HepG2 (cell line): ENCODE results near the gene ARHGAP35. TPM values are rescaled to one million over a fixed set of nuclear protein-coding genes. Genes with fewer than 3 reads are reported as not detected.
A peak's percentile ranks its signal among the peaks of the same experiment; 100 is the strongest.

Experiments used
- CENPBD1 ChIP-seq: sonication (generic); formaldehyde crosslinking; IDR thresholded peaks from 2 replicates; pipeline ENCODE4 v1.8.0; 2022; ENCODE audit warnings: missing genetic modification reagents, low read depth, mild to moderate bottlenecking, borderline replicate concordance
- HMG20A ChIP-seq: IDR thresholded peaks from 2 replicates; pipeline ENCODE4 v1.6.1; 2016; ENCODE audit warnings: borderline replicate concordance
- JUND ChIP-seq: sonication (generic); formaldehyde crosslinking; IDR thresholded peaks from 2 replicates; pipeline ENCODE4 v1.8.0; 2022; ENCODE audit warnings: mild to moderate bottlenecking, missing genetic modification reagents
- NCOA1 ChIP-seq: sonication (generic); formaldehyde crosslinking; IDR thresholded peaks from 2 replicates; pipeline ENCODE4 v1.9.0; 2021; ENCODE audit warnings: missing genetic modification reagents
- NR3C1 ChIP-seq: sonication (generic); formaldehyde crosslinking; IDR thresholded peaks from 2 replicates; pipeline ENCODE4 v1.4.0; 2020; ENCODE audit warnings: missing genetic modification reagents
- SIN3B ChIP-seq: fragments of 150-350 bp; IDR thresholded peaks from 2 replicates; pipeline ENCODE4 v1.6.1; 2014; ENCODE audit warnings: low read length
- XRCC5 ChIP-seq: fragments of 200-400 bp; formaldehyde crosslinking; optimal IDR thresholded peaks from 2 replicates; pipeline ENCODE3; 2017; ENCODE audit warnings: mild to moderate bottlenecking, low read length
- YEATS2 ChIP-seq: sonication (generic); formaldehyde crosslinking; IDR thresholded peaks from 2 replicates; pipeline ENCODE4 v1.4.0; 2020; ENCODE audit warnings: missing genetic modification reagents, borderline replicate concordance
- ZNF160 ChIP-seq: sonication (generic); formaldehyde crosslinking; IDR thresholded peaks from 2 replicates; pipeline ENCODE4 v1.8.0; 2022; ENCODE audit warnings: mild to moderate bottlenecking, inconsistent platforms, missing genetic modification reagents
- ZNF501 ChIP-seq: sonication (generic); formaldehyde crosslinking; IDR thresholded peaks from 2 replicates; pipeline ENCODE4 v1.5.1; 2020; ENCODE audit warnings: mild to moderate bottlenecking, moderate library complexity, missing genetic modification reagents
- ZNF687 ChIP-seq: sonication (generic); formaldehyde crosslinking; IDR thresholded peaks from 2 replicates; pipeline ENCODE4 v1.5.1; 2020; ENCODE audit warnings: mild to moderate bottlenecking, missing genetic modification reagents, moderate library complexity
- polyA plus RNA-seq, 8 experiments: library from polyadenylated mRNA; depleted of rRNA in 3 of 8; stranded (reverse) in 7 of 8; unstranded in 1 of 8; fragments of >200 nt; fragmentation: Illumina TruSeq in 4 of 8; extraction: Trizol in 4 of 8; gene quantifications; 2 replicates each; pipeline versions ENCODE4 v1.2.1 to v1.2.3, GENCODE V29; 2011 to 2016; ENCODE audit warnings: low read depth in 4 of 8, missing spikeins in 1 of 8, mixed read lengths in 1 of 8; ENCODE audit not compliant: insufficient read depth in 1 of 8
- total RNA-seq, 5 experiments: library from RNA; depleted of rRNA; stranded (reverse); fragments of >200 nt; fragmentation: Illumina TruSeq; extraction: Trizol; gene quantifications; 2 replicates each; pipeline ENCODE4 v1.2.3, GENCODE V29; 2016; ENCODE audit warnings: low read depth in 1 of 5
- TF ChIP-seq, protein P1 (sequence below): sonication (generic); formaldehyde crosslinking; IDR thresholded peaks from 2 replicates; pipeline ENCODE4 v1.4.0; 2020; ENCODE audit warnings: mild to moderate bottlenecking, missing genetic modification reagents
- TF ChIP-seq, protein P2 (sequence below): sonication (generic); formaldehyde crosslinking; IDR thresholded peaks from 2 replicates; pipeline ENCODE4 v1.4.0; 2020; ENCODE audit warnings: missing genetic modification reagents, mild to moderate bottlenecking, borderline replicate concordance
- TF ChIP-seq, protein P3 (sequence below): sonication (generic); formaldehyde crosslinking; IDR thresholded peaks from 2 replicates; pipeline ENCODE4 v1.4.0; 2020; ENCODE audit warnings: missing genetic modification reagents, mild to moderate bottlenecking, borderline replicate concordance

The ARHGAP35 gene
- total and polyA plus RNA-seq, 2 of the 13 experiments (the other 11 are each of a cell fraction or from before 2014, with no cell fraction given) = 30.1 to 30.2 TPM

DNA sequence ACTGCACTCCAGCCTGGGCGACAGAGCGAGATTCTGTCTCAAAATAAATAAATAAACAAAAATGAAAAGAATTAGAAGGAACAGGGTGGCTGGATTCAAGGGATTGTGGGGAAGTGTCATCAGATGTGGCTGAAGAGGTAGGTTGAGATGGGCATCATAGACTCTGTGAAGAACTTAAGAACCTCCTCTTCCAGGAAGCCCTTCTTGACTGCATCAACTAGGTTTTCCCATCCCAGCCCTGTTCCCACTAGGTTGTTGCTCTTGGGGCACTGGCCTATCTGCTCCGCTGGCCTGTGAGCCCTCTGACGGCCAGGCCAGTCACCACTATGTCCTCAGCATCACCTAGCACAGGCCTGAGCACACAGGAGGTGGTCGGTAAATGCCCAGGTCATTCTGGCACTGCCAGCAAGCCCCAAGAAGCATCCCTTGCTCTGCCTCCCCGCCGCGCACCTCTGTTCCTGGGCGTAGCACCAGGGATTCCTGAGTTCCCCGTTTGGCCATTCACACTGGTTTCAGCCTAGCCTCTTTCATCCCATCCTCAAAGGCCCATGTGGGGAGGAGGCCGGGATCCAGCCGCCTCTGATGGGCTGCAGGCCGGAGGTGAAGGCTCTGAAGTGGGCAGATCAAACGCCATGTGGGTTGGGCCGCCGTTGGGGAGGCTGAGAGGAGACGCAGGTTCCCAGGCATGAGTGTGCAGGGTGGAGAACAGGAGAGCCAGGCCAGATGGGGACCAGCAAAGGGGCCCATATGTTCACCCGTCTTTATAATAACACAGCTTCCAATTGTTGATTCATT is 44.8 kb upstream of the ARHGAP35 start (continued):
- TF ChIP-seq ZNF687 (CRISPR knock-in tag) (peak; percentile 42), JUND (CRISPR knock-in tag) (no peak), CENPBD1 (CRISPR knock-in tag) (no peak), NR3C1 (CRISPR knock-in tag) (no peak), SIN3B (no peak), HMG20A (CRISPR knock-in tag) (peak; percentile 72; the same call in 1 of the 2 replicates), ZNF501 (CRISPR knock-in tag) (no peak), NCOA1 (CRISPR knock-in tag) (no peak), ZNF160 (no peak), XRCC5 (peak; percentile 50), YEATS2 (no peak)
- TF ChIP-seq, protein P1, sequence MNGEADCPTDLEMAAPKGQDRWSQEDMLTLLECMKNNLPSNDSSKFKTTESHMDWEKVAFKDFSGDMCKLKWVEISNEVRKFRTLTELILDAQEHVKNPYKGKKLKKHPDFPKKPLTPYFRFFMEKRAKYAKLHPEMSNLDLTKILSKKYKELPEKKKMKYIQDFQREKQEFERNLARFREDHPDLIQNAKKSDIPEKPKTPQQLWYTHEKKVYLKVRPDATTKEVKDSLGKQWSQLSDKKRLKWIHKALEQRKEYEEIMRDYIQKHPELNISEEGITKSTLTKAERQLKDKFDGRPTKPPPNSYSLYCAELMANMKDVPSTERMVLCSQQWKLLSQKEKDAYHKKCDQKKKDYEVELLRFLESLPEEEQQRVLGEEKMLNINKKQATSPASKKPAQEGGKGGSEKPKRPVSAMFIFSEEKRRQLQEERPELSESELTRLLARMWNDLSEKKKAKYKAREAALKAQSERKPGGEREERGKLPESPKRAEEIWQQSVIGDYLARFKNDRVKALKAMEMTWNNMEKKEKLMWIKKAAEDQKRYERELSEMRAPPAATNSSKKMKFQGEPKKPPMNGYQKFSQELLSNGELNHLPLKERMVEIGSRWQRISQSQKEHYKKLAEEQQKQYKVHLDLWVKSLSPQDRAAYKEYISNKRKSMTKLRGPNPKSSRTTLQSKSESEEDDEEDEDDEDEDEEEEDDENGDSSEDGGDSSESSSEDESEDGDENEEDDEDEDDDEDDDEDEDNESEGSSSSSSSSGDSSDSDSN = peak; percentile 49
- TF ChIP-seq, protein P2, sequence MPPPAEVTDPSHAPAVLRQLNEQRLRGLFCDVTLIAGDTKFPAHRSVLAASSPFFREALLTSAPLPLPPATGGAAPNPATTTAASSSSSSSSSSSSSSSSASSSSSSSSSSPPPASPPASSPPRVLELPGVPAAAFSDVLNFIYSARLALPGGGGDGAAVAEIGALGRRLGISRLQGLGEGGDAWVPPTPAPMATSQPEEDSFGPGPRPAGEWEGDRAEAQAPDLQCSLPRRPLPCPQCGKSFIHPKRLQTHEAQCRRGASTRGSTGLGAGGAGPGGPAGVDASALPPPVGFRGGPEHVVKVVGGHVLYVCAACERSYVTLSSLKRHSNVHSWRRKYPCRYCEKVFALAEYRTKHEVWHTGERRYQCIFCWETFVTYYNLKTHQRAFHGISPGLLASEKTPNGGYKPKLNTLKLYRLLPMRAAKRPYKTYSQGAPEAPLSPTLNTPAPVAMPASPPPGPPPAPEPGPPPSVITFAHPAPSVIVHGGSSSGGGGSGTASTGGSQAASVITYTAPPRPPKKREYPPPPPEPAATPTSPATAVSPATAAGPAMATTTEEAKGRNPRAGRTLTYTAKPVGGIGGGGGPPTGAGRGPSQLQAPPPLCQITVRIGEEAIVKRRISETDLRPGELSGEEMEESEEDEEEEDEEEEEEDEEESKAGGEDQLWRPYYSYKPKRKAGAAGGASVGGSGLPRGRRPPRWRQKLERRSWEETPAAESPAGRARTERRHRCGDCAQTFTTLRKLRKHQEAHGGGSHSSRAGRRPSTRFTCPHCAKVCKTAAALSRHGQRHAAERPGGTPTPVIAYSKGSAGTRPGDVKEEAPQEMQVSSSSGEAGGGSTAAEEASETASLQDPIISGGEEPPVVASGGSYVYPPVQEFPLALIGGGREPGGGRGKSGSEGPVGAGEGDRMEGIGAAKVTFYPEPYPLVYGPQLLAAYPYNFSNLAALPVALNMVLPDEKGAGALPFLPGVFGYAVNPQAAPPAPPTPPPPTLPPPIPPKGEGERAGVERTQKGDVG = no peak
- TF ChIP-seq, protein P3, sequence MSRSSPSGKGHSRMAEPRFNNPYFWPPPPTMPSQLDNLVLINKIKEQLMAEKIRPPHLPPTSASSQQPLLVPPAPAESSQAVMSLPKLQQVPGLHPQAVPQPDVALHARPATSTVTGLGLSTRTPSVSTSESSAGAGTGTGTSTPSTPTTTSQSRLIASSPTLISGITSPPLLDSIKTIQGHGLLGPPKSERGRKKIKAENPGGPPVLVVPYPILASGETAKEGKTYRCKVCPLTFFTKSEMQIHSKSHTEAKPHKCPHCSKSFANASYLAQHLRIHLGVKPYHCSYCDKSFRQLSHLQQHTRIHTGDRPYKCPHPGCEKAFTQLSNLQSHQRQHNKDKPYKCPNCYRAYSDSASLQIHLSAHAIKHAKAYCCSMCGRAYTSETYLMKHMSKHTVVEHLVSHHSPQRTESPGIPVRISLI = 0 out of 2 replicates have a peak, but pooled peaks have one; percentile 33
